CD14-positive monocyte (primary cell): ENCODE results near the gene SULT1B1. TPM values are rescaled to one million over a fixed set of nuclear protein-coding genes. Genes with fewer than 3 reads are reported as not detected.

Source experiments
- DNase-seq, 3 donors: peaks; one replicate each; pipeline ENCODE4 v3.0.0-alpha.2; 2011 to 2022
- H2AFZ ChIP-seq: 2 replicates; pipeline ENCODE4 v1.6.0; 2012; ENCODE audit warnings: mild to moderate bottlenecking, low read depth, low read length, inconsistent platforms; ENCODE audit not compliant: insufficient read depth, poor library complexity, severe bottlenecking
- H3K27ac ChIP-seq, 2 donors: 1 replicate in 1 of 2; 2 replicates in 1 of 2; pipeline ENCODE4 v1.5.1; 2012 to 2013; ENCODE audit warnings: low read length in 2 of 2, control low read depth in 1 of 2, inconsistent platforms in 1 of 2, low read depth in 1 of 2, mild to moderate bottlenecking in 1 of 2
- H3K27me3 ChIP-seq, 2 donors: one replicate each; pipeline versions ENCODE4 v1.6.0 to v1.6.1; 2011 to 2013; ENCODE audit warnings: low read length in 2 of 2; ENCODE audit not compliant: control insufficient read depth in 2 of 2, insufficient read depth in 2 of 2
- H3K36me3 ChIP-seq, 2 donors: replicated peaks in 1 of 2; 1 replicate in 1 of 2; 2 replicates in 1 of 2; pipeline versions ENCODE4 v1.5.1 to v1.6.1; 2012 to 2013; ENCODE audit warnings: low read length in 2 of 2, control low read depth in 1 of 2, inconsistent platforms in 1 of 2, mild to moderate bottlenecking in 1 of 2; ENCODE audit not compliant: insufficient read depth in 2 of 2, control insufficient read depth in 1 of 2
- H3K4me1 ChIP-seq, 2 donors: 1 replicate in 1 of 2; 2 replicates in 1 of 2; pipeline versions ENCODE4 v1.5.1 to v1.6.1; 2012 to 2013; ENCODE audit warnings: low read length in 2 of 2, control low read depth in 1 of 2, inconsistent platforms in 1 of 2, mild to moderate bottlenecking in 1 of 2, moderate library complexity in 1 of 2; ENCODE audit not compliant: insufficient read depth in 2 of 2, control insufficient read depth in 1 of 2
- H3K4me2 ChIP-seq: replicated peaks from 2 replicates; pipeline ENCODE3; 2012; ENCODE audit warnings: low read length, moderate library complexity, mild to moderate bottlenecking; ENCODE audit not compliant: poor library complexity, severe bottlenecking; ENCODE audit errors: extremely low read depth
- H3K4me3 ChIP-seq, 3 experiments: fragments of 200-600 bp in 1 of 3; sonication (generic) in 1 of 3; replicated peaks in 1 of 3; 1 replicate in 2 of 3; 2 replicates in 1 of 3; pipeline ENCODE4 v1.5.1; 2011 to 2013; ENCODE audit warnings: low read length in 3 of 3, mild to moderate bottlenecking in 3 of 3, control low read depth in 2 of 3, low read depth in 2 of 3, inconsistent platforms in 1 of 3, moderate library complexity in 1 of 3
- H3K79me2 ChIP-seq: 2 replicates; pipeline ENCODE4 v1.6.0; 2012; ENCODE audit warnings: mild to moderate bottlenecking, control low read depth, inconsistent platforms, low read length, moderate library complexity; ENCODE audit not compliant: insufficient read depth
- H3K9ac ChIP-seq: 2 replicates; pipeline ENCODE4 v1.6.0; 2017; ENCODE audit warnings: low read length, mild to moderate bottlenecking; ENCODE audit not compliant: insufficient read depth, poor library complexity, severe bottlenecking
- H3K9me3 ChIP-seq, 2 donors: replicated peaks in 1 of 2; 1 replicate in 1 of 2; 2 replicates in 1 of 2; pipeline versions ENCODE4 v1.5.1 to v1.6.1; 2012 to 2013; ENCODE audit warnings: low read length in 2 of 2, control low read depth in 1 of 2; ENCODE audit not compliant: control insufficient read depth in 1 of 2, insufficient read depth in 1 of 2
- H4K20me1 ChIP-seq: 2 replicates; pipeline ENCODE4 v1.6.0; 2012; ENCODE audit warnings: mild to moderate bottlenecking, low read length, control low read depth, moderate library complexity; ENCODE audit not compliant: insufficient read depth
- H3K27ac Mint-ChIP-seq, 7 donors: one replicate each; pipeline ENCODE4 v1.8.0; 2020; ENCODE audit warnings: mild to moderate bottlenecking in 7 of 7, mixed read lengths in 7 of 7, moderate library complexity in 6 of 7, inconsistent platforms in 2 of 7
- H3K27me3 Mint-ChIP-seq, 3 donors: one replicate each; pipeline ENCODE4 v1.8.0; 2021 to 2022; ENCODE audit warnings: low read depth in 3 of 3, mild to moderate bottlenecking in 3 of 3, mixed read lengths in 3 of 3, moderate library complexity in 3 of 3, inconsistent platforms in 1 of 3
- H3K36me3 Mint-ChIP-seq, 2 donors: one replicate each; pipeline ENCODE4 v1.8.0; 2020; ENCODE audit warnings: mixed read lengths in 2 of 2, inconsistent platforms in 1 of 2, mild to moderate bottlenecking in 1 of 2
- H3K4me1 Mint-ChIP-seq: one replicate; pipeline ENCODE4 v1.8.0; 2020; ENCODE audit warnings: mild to moderate bottlenecking, mixed read lengths
- H3K4me3 Mint-ChIP-seq, 2 donors: one replicate each; pipeline ENCODE4 v1.8.0; 2020; ENCODE audit warnings: mild to moderate bottlenecking in 2 of 2, mixed read lengths in 2 of 2, moderate library complexity in 1 of 2
- H3K9me3 Mint-ChIP-seq, 7 donors: one replicate each; pipeline ENCODE4 v1.8.0; 2020 to 2022; ENCODE audit warnings: mixed read lengths in 7 of 7, mild to moderate bottlenecking in 6 of 7, moderate library complexity in 6 of 7, inconsistent platforms in 2 of 7
- CTCF ChIP-seq: fragments of 200-600 bp; IDR thresholded peaks from one replicate; pipeline ENCODE4 v1.8.0; 2022; ENCODE audit warnings: antibody characterized with exemption, mild to moderate bottlenecking
- WGBS: methylation state at CpG from one replicate; pipeline ENCODE4 v1.1.5; 2013; ENCODE audit warnings: missing lambda C conversion rate; ENCODE audit not compliant: insufficient coverage; 5-methylcytosine and 5-hydroxymethylcytosine counted together
- intact Hi-C, 2 donors: fragments of 100-400 bp; cut with micrococcal nuclease; formaldehyde crosslinking; loops; one replicate each; pipeline versions ENCODE4 v1.15.0 to v1.15.1; 2023
- polyA plus RNA-seq, 3 donors: library from polyadenylated mRNA; depleted of rRNA in 1 of 3; unstranded in 2 of 3; stranded (reverse) in 1 of 3; fragments of 300-500 nt in 2 of 3; fragments of >200 nt in 1 of 3; fragmentation: Illumina TruSeq in 2 of 3; gene quantifications; 1 replicate in 2 of 3; 2 replicates in 1 of 3; pipeline ENCODE4 v1.2.3, GENCODE V29; 2012 to 2021

The SULT1B1 gene
- polyA plus RNA-seq, 3 donors: 3.4 to 15.6 (median 11.2) TPM

- WGBS: no CpG with 5 or more reads among the region's 1 CpG
These were observed 24.9 kb upstream of the SULT1B1 start for GRCh38 chr4:69785211-69785831.

GRCh38 chr4:69782651-69783310 lies 22.4 kb upstream of the SULT1B1 start:
- no peak for DNase-seq
- no peaks in the 10 kb centered on the region for H3K27me3 ChIP-seq
- no peak overlapping the region for H2AFZ ChIP-seq
- 96% methylated on average over 15 of the region's 15 CpGs for WGBS
- Mint-ChIP-seq H3K27ac (no peak overlapping the region), H3K36me3 (peaks cover 0 to 3% of the 10 kb centered on the region in 2 donors), H3K27me3 (peaks cover 0 to 2% (median 0%) of the 10 kb centered on the region in 3 donors), H3K4me1 (no peaks in the 10 kb centered on the region), H3K4me3 (no peak overlapping the region), H3K9me3 (peaks cover 12 to 19% (median 16%) of the 10 kb centered on the region in 7 donors)
- no peak overlapping the region for H3K9ac ChIP-seq
- peaks cover 21 to 24% of the 10 kb centered on the region in 2 donors for H3K9me3 ChIP-seq
- H3K27ac ChIP-seq: no peak overlapping the region
- no peaks in the 10 kb centered on the region for H3K79me2 ChIP-seq
- H3K4me3 ChIP-seq: no peak overlapping the region
- no peaks in the 10 kb centered on the region for H3K4me1 ChIP-seq
- no peak for TF ChIP-seq CTCF
- intact Hi-C loops: no loop called here
- no peak overlapping the region for H3K4me2 ChIP-seq
- H4K20me1 ChIP-seq: no peaks in the 10 kb centered on the region
- H3K36me3 ChIP-seq: no peaks in the 10 kb centered on the region

More at GRCh38 chr4:69785211-69785831, 24.9 kb upstream of the SULT1B1 start:
- H3K79me2 ChIP-seq: no peaks in the 10 kb centered on the region
- H3K9ac ChIP-seq: no peak overlapping the region
- no peaks in the 10 kb centered on the region for H3K4me1 ChIP-seq
- no peak overlapping the region for H2AFZ ChIP-seq
- Mint-ChIP-seq H3K27me3 (peaks cover 0 to 2% (median 0%) of the 10 kb centered on the region in 3 donors), H3K27ac (no peak overlapping the region), H3K36me3 (peaks cover 0 to 3% of the 10 kb centered on the region in 2 donors), H3K9me3 (peaks cover 12 to 19% (median 16%) of the 10 kb centered on the region in 7 donors), H3K4me1 (no peaks in the 10 kb centered on the region), H3K4me3 (no peak overlapping the region)
- TF ChIP-seq CTCF: no peak
- intact Hi-C loops: no loop called here
- no peak for DNase-seq
- H4K20me1 ChIP-seq: no peaks in the 10 kb centered on the region
- H3K9me3 ChIP-seq: peaks cover 21 to 24% of the 10 kb centered on the region in 2 donors
- H3K27ac ChIP-seq: no peak overlapping the region
- H3K4me3 ChIP-seq: no peak overlapping the region
- H3K36me3 ChIP-seq: no peaks in the 10 kb centered on the region
- no peaks in the 10 kb centered on the region for H3K27me3 ChIP-seq
- H3K4me2 ChIP-seq: no peak overlapping the region
